Testis (tissue), 2 donors: ENCODE measurements around the gene ZNF716.

ENCODE experiments used
- POLR2A ChIP-seq: fragments of 450-650 bp; IDR thresholded peaks from one replicate; pipeline ENCODE4 v1.6.1; 2017; ENCODE audit warnings: antibody characterized with exemption, mild to moderate bottlenecking, moderate library complexity
- TF ChIP-seq, protein P1 (sequence below), 3 experiments: fragments of 450-650 bp in 2 of 3; fragments of 200-600 bp in 1 of 3; sonication (generic) in 1 of 3; IDR thresholded peaks; one replicate each; pipeline ENCODE4 v1.5.1; 2016 to 2019; ENCODE audit warnings: antibody characterized with exemption in 3 of 3, mild to moderate bottlenecking in 2 of 3, moderate library complexity in 1 of 3

DNA sequence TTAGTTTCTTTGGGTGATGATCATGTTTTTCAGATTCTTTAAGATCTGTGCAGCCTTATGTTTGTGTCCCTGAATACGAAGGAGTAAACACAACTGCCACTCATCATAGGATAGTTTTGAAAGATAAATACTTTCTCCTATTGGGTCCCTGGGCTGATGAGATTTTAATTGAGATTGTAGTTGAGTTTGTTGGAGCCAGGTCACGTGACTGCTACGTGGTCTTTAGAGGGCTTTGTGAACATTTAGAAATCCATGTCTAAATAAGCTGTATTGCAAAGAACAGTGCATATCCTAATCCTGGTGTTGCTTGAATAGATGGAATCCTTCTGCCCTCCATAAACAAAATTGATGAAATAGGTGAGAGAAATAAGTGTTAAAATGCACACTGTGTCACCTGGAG is 17.4 kb upstream of the ZNF716 start:
- TF ChIP-seq, protein P1, sequence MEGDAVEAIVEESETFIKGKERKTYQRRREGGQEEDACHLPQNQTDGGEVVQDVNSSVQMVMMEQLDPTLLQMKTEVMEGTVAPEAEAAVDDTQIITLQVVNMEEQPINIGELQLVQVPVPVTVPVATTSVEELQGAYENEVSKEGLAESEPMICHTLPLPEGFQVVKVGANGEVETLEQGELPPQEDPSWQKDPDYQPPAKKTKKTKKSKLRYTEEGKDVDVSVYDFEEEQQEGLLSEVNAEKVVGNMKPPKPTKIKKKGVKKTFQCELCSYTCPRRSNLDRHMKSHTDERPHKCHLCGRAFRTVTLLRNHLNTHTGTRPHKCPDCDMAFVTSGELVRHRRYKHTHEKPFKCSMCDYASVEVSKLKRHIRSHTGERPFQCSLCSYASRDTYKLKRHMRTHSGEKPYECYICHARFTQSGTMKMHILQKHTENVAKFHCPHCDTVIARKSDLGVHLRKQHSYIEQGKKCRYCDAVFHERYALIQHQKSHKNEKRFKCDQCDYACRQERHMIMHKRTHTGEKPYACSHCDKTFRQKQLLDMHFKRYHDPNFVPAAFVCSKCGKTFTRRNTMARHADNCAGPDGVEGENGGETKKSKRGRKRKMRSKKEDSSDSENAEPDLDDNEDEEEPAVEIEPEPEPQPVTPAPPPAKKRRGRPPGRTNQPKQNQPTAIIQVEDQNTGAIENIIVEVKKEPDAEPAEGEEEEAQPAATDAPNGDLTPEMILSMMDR (IDR thresholded peaks at IDR 0.05): no peak
- TF ChIP-seq POLR2A: no peak
